Stimulated activated CD8-positive, alpha-beta memory T cell treated with anti-CD3 and anti-CD28 coated beads, Interleukin-7, amount 100 ng/mL, for 48 hours (primary cell): Measurements from ENCODE around the gene SLC5A10.

Experiments used
- DNase-seq, 2 donors: peaks; one replicate each; pipeline ENCODE4 v3.0.0-alpha.2; 2020; ENCODE audit warnings: low read depth in 1 of 2; ENCODE audit errors: extremely low read depth in 1 of 2

The SLC5A10 gene

DNA sequence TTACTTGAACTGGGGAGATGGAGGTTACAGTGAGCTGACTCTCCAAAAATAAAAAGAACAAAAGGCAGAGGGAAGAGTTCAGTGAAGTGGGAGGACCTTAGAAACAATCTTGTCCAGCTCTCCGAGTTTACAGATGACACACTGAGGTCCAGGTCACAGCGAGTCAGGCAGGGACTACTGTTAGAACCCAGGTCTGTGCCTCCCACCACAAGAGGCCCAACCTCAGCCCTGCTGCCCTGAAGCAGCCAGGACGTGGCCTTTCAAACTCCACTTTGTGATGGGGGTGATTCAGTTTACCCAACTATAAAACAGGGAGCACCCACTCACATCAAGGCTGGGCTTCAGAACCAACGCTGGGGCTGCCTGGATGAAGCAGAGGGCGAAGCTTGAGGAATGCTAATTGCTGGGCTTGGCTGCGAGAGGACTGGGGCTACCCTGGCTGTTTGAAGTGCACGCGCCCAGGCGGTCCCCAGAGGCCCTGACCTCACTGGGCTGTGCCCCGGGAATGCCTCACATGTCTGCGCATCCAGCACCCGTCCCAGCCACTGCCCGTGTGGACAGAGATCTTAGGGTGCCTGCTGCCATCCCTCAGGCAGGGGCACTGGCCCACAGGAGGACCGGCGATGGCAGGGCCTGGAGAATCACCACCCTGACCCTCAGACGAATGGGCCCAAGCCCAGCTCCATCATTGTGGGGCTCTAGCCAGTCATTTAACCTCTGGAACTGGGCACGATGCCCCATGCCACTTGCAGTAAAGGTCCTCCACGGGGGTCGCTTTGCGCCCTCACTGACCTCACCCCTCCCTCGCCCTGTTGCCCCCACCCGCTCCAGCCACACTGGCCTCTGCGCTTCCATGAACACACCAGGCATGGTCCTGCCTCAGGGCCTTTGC is 11.4 kb downstream of the SLC5A10 start:
- peak in 1 of 2 donors; percentile 19 for DNase-seq

DNA sequence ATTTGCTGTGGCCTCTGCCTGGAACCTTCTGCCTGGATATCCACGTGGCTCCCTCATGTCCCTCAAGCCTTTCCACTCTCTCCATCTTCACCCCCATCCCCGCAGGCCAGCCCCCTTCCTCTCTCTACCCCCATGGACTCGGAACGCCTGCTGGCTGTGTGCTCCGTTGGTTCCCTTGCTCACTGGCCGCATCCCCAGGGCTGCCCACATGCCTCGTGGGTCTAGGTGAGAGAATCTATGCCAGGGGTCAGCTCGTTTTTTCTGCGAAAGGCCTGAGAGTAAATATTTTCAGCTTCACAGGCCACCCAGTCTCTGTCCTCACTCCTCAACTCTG is 12.0 kb downstream of the SLC5A10 start:
- no peak for DNase-seq

DNA sequence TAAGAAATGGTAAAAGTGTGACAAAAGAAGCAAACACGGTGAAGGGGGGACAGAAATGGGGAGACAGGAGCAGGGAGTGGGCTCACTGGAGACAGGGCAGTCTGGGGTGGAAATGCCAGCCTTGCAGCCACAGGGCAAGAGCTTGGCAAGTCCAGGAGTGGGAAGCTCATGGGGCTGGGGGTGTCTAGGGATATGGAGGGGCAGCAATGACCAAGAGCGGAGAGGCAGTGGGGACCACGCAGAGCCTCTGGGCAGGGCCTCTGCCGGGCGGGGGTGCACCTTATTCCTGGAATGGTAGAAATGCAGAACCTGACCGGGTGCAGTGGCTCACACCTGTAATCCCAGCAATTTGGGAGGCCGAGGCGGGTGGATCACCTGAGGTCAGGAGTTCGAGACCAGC is 12.6 kb downstream of the SLC5A10 start:
- DNase-seq = no peak

DNA sequence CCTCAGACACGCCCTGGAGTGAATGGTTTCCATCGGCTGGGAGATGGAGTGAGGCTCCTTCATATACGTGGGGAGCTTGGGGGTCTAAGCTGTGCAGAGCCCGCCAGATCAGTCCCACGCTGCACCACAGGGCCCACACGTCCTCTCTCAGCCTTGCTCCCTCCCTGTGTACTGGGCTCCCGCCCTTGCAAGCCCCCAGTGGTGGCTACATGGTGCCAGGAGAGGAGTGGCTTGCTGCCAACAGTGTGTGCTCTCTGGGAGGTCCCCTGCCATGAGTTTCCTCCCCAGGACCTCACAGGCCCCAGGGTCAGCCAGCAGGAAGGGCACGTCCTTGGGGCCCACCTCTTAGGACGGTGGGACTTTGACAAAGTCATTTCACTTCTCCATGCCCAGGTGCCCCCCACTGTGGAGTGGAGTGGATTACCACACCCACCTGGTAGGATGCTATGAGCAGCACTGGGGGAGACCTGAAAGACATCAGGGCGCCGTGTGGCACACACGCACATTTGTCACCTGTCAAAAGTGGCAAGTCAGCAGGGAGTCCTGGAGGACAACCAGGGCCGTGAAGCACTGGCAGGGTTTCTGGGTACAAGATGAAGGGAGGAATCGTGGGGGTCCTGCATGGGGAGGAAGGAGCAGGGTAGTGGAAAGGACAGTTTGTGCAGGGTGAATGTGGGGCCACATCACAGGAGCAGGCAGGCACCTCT is 13.7 kb downstream of the SLC5A10 start:
- DNase-seq = no peak

DNA sequence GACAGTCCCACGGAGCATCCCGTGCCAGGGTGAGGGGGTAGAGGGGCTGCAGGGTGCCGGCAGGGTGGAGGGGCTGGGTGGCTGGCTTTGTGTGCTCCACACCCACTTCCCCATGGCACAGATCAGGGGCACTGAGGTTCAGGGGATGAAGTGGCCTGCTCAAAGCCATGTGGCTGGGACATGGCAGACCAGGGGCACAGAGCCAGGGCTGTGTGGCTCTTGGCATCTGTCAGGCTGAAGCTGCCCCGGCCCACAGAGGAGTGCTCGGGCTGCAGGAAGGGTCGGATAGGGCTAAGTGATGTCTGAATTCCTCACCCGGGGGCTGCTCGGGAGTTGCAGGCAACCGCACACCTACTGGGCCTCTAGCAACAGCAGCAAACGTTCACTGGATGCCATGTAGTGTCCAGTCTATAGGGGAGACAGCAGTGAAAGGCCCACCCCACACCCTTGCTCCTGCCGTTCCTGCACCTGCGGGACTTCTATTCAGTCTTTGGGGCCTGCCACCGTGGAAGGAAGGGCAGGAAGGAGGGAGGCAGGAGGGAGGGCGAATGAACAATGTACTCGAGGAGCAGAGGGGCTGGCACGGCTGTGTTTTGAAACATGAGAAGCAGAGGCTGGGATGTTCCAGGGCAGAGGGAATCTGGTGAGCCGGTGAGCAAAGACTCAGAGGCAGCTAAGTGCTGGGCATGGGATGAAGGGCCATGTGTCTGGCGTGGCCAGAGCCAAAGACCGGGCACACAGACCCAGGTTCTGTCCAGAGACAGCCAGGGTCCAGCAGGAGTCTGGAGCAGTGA is 15.1 kb downstream of the SLC5A10 start:
- DNase-seq = no peak

DNA sequence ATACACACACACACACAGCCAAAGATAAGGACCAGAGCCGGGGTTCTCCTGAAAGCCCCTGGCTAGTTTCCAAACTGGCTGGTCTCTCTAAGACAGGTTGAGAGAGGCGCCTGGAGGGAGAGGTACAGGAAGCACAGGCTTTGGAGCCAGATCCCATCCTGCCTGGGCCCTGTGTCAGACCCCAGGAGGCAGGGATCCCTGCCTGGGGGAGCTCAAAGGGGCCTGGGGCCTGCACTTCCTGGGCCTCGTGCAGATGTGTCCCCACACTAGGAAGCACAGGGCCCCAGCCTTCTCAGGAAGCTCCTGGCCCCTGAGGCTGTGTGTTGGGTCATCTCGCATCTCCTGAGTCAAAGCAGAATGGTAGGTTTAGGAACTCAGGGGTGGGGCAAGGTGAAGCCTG is 16.0 kb downstream of the SLC5A10 start:
- no peak for DNase-seq

DNA sequence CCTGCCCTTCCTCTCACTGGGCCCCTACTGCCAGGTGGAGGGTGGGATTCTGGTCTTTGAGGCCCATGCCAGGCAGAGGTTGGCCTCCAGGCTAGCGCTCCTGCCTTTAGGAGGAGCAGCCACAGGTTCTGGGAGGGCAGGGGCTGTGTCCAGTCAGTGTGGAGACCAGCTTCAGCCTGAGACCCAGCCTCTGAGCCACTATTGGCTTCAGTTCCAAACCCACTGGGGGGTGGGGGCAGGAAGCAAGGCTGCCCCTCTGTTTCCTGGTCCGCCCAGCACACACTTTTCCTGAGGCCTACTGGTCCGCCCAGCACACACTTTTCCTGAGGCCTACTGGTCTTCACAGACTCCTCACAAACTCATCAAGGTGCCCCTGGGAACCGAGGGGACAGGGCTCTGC is 16.4 kb downstream of the SLC5A10 start:
- DNase-seq = no peak

DNA sequence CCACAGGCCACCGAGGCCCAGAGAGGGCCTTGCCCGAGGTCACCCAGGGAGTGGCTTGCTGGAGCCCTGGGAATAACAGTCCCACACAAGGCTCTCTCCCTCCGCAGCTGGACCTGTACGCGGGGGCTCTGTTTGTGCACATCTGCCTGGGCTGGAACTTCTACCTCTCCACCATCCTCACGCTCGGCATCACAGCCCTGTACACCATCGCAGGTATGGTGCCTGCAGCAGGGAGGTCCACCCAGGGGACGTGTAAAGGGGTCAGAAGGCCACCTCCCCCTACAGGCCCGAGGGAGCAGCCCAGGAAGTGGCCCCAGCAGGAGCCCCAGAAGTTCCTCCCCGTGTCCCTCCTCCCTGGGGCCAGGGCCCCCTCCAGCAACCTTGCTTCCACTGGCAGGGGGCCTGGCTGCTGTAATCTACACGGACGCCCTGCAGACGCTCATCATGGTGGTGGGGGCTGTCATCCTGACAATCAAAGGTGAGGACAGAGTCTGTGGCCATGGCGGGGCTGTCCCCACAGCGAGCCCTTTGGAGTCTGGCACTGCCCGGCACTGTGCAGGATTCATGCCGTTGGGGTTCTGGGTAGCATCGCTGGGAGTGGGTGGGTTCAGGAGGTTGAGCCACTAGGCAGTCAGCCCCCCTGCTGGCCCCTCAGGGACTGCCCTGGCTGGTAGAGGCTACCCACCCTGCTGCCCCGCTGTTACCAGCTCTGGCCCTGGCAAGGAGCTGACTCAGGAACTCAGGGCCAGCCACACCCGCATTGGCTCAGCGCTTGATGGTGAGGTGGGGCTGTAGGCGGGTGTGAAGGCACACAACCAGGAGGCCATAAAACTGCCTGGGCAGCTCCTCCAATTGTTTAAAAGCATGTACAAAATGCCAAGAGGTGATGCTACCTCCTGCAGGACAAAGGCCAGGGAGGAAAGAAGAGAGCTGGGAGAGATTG is 17.3 kb downstream of the SLC5A10 start:
- peak in 1 of 2 donors; percentile 13 for DNase-seq

DNA sequence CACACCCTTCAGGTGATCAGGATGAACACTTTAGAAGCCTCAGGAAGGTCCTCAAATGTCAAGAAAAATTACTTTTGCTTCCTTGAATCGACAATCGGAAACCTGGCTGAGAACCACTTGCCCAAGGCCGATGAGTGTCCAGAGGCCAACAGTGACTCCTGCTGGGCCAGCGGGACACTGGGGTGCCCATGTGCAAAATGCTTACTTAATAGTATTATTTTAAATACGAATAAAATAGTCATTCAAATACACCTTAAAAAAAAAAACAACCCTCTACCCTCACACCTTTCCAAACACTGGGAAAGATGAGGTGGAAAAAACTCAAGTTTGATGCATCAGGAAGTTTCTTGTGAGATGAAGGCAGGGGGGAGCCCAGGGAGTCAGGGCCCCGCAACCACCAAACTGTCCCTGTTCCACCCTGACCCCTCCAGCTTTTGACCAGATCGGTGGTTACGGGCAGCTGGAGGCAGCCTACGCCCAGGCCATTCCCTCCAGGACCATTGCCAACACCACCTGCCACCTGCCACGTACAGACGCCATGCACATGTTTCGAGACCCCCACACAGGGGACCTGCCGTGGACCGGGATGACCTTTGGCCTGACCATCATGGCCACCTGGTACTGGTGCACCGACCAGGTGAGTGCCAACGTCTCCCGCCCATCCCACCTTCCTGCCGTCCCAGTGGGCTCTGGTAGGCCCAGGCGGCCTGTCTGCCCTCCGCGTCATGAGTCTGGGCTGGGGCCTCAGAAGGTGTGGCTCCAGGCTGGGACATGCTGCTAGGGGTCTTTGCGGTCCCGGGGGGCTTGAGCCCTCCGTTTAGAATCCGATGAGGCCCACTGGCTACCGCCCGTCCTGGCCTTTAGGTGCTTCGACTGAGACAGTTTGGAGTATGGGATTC is 18.9 kb downstream of the SLC5A10 start:
- DNase-seq = no peak

DNA sequence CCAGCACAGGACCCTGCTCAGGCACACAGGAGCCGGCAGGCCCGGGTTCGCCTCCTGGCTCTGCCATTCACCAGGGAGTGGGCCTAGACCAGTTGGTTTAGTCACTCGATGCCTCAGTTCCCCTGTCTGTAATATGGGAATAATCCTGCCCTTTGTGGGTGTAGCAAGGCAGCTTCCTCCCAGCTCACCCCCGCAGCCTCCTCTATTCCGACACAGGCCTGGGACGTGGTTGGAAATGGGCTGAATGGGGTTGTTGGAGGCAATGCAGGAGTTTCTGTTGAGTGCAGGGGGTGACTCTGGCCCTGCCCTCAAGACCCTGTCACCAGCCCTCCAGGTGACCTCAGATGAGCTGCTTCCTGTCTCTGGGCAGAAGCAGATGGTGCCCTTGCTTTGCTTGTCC is 19.8 kb downstream of the SLC5A10 start:
- no peak for DNase-seq

DNA sequence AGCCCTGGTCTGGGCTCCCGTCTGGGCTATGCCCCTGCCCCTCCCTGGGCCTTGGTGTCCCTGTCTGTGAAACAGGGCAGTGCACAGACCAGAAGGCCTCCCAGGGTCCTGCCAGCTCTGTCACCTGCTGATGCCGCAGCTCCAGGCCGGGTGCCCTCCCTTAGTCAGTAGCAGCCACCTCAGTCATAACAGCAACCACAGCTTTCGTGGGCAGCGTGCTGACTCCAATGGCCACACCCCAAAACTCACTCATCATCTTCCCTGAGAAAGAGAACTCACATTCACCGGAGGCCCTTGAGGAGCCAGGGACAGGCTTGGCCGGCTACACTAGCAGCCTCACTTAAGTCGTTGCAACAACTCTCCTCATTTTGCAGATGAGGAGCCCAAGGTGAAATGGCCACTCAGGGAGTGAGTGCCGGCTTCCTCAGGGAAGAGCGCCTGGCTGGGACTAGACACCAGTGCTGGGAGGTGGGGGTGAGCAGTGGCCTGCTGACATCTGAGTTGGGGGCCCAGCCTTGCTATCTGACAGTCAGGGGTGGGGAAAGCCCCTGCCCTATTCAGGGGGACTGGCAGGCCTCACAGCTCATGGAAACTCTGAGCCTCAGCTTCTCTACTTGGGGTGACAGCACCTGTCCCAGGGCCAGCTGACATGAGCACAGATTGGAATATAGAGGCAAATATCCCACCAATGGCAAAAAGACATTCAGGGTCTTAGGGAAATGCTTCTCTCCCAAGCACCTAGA is 22.6 kb downstream of the SLC5A10 start:
- peak in 1 of 2 donors; percentile 45 for DNase-seq

DNA sequence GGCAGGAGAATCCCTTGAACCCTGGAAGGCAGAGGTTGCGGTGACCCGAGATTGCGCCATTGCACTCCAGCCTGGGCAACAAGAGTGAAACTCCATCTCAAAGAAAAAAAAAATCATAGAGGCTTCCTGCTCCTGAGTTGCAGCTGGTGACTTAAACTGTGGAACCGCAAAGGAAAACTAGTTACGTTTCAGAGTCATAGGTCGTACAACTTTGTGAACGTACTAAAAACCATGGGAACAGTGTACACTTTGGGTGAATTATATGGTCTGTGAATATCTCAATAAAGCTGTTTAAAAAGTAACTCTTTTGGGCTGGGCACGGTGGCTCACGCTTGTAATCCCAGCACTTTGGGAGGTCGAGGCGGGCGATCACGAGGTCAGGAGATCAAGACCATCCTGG is 23.6 kb downstream of the SLC5A10 start:
- DNase-seq = no peak

DNA sequence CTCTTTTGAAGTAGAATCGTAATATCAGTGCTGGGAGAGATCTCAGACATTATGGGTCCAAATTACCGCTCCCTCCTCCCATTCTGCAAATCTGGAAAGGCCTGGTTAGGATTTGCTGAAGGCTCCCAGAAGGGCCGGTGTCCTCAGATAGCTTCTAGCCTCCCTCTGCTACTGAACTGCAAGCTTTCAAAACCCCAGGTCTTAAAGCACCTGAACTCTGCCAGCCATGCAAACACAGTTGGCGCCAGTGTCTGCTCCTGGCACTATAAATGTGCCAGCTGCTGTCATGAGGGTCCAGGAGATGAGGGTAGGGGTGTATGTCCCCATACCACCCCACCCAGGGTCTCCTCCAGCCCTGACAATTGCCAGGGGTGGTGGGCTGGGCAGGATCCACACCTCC is 24.2 kb downstream of the SLC5A10 start:
- DNase-seq = no peak

DNA sequence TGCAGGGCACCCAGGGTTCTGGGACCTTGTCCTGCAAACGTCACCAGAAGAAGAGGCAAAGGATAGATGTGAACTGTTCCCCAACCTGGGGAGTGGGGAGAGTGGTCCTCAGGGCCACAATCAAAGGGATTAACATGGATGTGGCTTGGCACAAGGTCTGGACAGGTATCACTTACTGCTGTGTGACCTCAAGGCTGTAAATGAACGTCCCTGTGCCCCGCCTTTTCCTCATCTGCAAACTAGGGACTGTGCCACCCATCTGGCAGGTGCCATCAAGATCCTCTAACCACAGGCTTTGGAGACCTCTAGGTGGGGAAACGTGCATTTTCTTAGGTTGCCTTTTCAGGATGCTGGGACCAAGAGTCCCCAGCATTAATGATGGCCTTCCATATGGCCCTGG is 25.1 kb downstream of the SLC5A10 start:
- DNase-seq = no peak

DNA sequence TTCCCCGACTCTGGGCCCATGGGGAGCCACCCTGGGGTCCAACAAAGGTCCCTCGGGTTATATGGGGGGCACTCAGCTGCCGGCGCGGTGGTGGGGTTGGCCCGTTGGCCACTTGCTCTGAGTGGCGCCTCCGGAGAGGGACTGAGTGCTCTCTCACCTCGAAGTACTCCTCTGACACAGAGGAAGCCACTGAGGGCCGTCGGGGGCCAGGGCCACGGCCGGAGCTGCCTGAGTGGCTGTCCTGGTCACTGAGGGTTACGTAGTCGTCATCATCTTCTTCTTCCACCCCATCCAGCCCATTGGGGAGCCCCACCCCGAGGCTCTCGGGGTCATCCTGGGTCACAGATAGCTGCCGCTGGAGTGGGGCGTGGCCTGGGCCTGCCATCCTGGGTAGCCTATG is 25.7 kb downstream of the SLC5A10 start:
- no peak for DNase-seq

DNA sequence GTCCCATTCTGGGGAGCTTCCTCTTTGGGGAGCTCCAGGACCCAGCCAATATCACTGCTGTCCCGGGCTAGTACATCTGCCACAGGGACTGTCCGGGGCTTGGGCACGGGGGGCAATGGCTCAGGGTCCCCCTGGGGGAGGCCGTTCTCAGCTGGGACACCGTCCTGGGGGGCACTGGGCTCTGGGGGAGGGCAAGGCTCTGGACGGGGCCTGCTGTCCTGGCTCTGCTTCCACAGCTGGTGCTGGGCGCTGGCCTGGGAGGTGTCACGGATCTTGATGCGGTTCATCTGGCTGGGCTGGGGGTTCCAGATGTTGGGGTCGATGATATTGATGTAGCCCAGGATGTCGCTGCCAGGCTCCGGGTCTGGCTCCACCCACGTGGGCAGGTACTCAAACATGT is 26.1 kb downstream of the SLC5A10 start:
- no peak for DNase-seq

DNA sequence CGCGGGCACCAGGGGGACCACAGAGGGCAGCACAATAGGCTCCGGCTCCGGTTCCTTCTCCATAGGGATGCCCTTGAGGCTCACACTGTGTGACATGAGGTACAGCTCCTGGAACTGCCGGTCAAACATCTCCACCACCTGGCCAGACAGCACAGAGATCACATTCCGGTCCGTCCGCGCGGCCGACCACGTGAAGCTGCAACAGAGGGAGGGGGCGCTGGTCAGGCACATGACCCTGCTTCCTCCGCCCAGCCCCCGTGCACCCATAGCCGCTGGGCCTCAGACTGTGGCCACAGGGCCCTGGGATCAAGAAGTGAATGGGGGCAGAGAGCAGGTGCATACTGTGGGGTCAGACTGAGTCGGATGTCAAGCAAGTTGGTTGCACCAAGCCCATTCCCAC is 26.7 kb downstream of the SLC5A10 start:
- no peak for DNase-seq

DNA sequence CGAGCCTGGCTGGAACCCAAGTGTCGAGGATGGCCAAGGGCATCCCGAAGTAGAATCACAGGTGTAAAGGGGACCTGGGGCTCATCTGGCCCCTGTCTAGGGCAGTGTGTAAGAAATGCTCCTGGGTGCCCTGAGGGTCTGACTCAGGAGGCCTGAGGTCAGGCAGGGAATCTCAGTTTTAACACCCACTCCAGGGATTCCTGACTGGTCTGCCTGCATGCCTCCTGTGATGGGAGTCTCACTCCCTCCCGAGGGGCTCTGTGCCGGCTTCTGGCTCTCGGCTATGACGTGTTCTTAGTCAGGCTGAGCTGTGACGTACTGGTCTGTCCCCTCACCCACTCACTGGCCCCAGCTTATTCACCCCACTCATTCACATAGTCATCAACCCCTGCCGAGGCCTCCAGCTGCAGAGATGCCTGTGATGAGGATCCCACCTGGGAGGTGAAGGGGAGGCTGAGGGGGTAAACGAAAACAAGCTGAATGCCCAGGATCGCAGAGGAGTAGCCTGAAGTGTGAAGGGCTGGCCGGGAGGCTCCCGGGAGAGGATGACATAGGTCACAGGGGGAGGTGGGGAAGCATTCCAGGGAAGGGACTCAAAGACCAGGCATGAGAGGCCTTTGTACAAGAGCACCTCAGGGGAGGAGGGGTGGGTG is 28.8 kb downstream of the SLC5A10 start:
- DNase-seq = no peak

DNA sequence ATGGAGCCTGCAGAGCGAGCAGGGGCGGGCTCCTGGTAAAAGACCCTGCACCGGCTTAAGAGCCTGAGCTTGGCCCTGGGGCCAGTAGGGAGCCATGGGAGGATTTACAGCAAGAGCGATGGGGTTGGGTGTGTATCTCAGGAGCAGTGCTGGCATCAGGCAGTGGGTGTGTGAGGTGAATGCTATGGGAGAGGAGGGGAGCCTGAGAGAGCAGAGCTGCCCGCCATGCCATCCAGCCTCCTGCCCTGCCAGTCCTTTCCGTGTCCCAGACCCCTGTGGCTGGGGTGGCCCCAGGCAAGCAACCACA is 29.3 kb downstream of the SLC5A10 start:
- no peak for DNase-seq
